Pancreas (tissue), 10 donors: ENCODE results near the gene GAD2. TPM values are rescaled to one million over a fixed set of nuclear protein-coding genes. Genes with fewer than 3 reads are reported as not detected.

ENCODE experiments used
- ATAC-seq, 4 donors: fragments of 200-7000 bp; cut with Tn5 transposase; one replicate each; pipeline versions ENCODE4 v1.8.0 to v1.9.1; 2020; ENCODE audit warnings: mild to moderate bottlenecking in 4 of 4, moderate library complexity in 4 of 4
- DNase-seq, 6 donors: peaks; one replicate each; pipeline ENCODE4 v3.0.0-alpha.2; 2020
- FAIRE-seq: peaks from 2 replicates; lab custom pipeline; 2012; peaks lifted over from hg19 to GRCh38; lab: Jason Lieb, UNC
- H3K27ac ChIP-seq, 4 donors: fragments of 200-600 bp; sonication (generic); 1 replicate in 3 of 4; 2 replicates in 1 of 4; pipeline versions ENCODE4 v1.5.0 to v1.8.0; 2020
- H3K27me3 ChIP-seq, 4 donors: fragments of 200-600 bp; one replicate each; pipeline ENCODE4 v1.8.0; 2021
- H3K36me3 ChIP-seq, 3 donors: fragments of 200-600 bp; sonication (generic) in 1 of 3; one replicate each; pipeline versions ENCODE4 v1.5.0 to v1.8.0; 2020 to 2021
- H3K4me1 ChIP-seq, 3 donors: fragments of 200-600 bp; one replicate each; pipeline ENCODE4 v1.8.0; 2021
- H3K4me3 ChIP-seq, 4 donors: fragments of 200-600 bp; sonication (generic) in 2 of 4; one replicate each; pipeline versions ENCODE4 v1.5.0 to v1.8.0; 2020 to 2021
- H3K9me3 ChIP-seq, 4 donors: fragments of 200-600 bp; one replicate each; pipeline ENCODE4 v1.8.0; 2021
- CTCF ChIP-seq, 4 donors: fragments of 200-600 bp; sonication (generic) in 3 of 4; IDR thresholded peaks; one replicate each; pipeline versions ENCODE4 v1.5.0 to v1.8.0; 2021; ENCODE audit warnings: antibody characterized with exemption in 4 of 4
- WGBS, 2 donors: extraction: QIAGEN DNeasy Blood & Tissue Kit; methylation state at CpG; one replicate each; pipeline ENCODE4 v1.1.7; 2013; 5-methylcytosine and 5-hydroxymethylcytosine counted together
- intact Hi-C, 3 donors: fragments of 100-400 bp; cut with DNase I; formaldehyde crosslinking; loops; one replicate each; pipeline versions ENCODE4 v1.11.1 to v1.14.2; 2022
- polyA plus RNA-seq, 2 donors: library from polyadenylated mRNA; stranded (reverse); fragments of 200-250 nt; gene quantifications; one replicate each; pipeline ENCODE4 v1.2.3, GENCODE V29; 2013
- total RNA-seq, 6 donors: library from RNA; stranded (reverse); fragmentation: NEBNext Ultra II Directional in 4 of 6; extraction: Animal tissue kit (Norgen Biotek cat#: 25700) in 4 of 6; gene quantifications; one replicate each; pipeline versions ENCODE4 v1.2.1 to v1.2.4, GENCODE V29; 2021 to 2023
- donor health status: healthy with polysubstance abuse.
- donor health status: DM: no; HTN: no; CAD: no; lungs with moderate emphysema.
- donor health status: DM: no; HTN: no; CAD: no.
- donor health status: control.
- donor health status: control.
- donor health status: Bipolar disorder and iron deficiency.
- donor health status: DM: yes; HTN: yes; CAD: no.
- donor health status: DM: no; HTN: no; CAD: no.
- donor health status: DM: no; HTN: no; CAD: no.
- donor health status: DM: yes; HTN: yes; CAD: no.

The GAD2 gene
- total and polyA plus RNA-seq, 8 donors, result 1.9 to 64.7 (median 8.6) TPM

GRCh38 chr10:26194275-26194674 is 22.3 kb upstream of the GAD2 start:
- 42 to 70% methylated on average over 5 of the region's 5 CpGs for WGBS, 2 donors
- no peak for ATAC-seq

GRCh38 chr10:26197248-26197647 is 19.3 kb upstream of the GAD2 start:
- WGBS, 2 donors, result 76 to 92% methylated on average over 2 of the region's 2 CpGs
- FAIRE-seq, result no peak
- no peak overlapping the region for H3K27ac ChIP-seq
- H3K36me3 ChIP-seq, result no peaks in the 10 kb centered on the region
- intact Hi-C loops, result no loop called here
- no peaks in the 10 kb centered on the region for H3K9me3 ChIP-seq
- TF ChIP-seq CTCF (IDR thresholded peaks at IDR 0.05), result no peak
- no peaks in the 10 kb centered on the region for H3K4me1 ChIP-seq
- ATAC-seq, result no peak
- no peaks in the 10 kb centered on the region for H3K27me3 ChIP-seq
- no peak overlapping the region for H3K4me3 ChIP-seq
- DNase-seq, result no peak

More at GRCh38 chr10:26194275-26194674, 22.3 kb upstream of the GAD2 start:
- no peaks in the 10 kb centered on the region for H3K27me3 ChIP-seq
- H3K36me3 ChIP-seq, result no peaks in the 10 kb centered on the region
- no peak for FAIRE-seq
- intact Hi-C loops, result no loop called here
- no peak for DNase-seq
- no peak overlapping the region for H3K4me3 ChIP-seq
- no peaks in the 10 kb centered on the region for H3K4me1 ChIP-seq
- H3K9me3 ChIP-seq, result no peaks in the 10 kb centered on the region
- no peak for TF ChIP-seq CTCF (IDR thresholded peaks at IDR 0.05)
- no peak overlapping the region for H3K27ac ChIP-seq

- H3K27ac ChIP-seq, result no peak overlapping the region
- no peaks in the 10 kb centered on the region for H3K9me3 ChIP-seq
- no peak overlapping the region for H3K4me3 ChIP-seq
- no peaks in the 10 kb centered on the region for H3K27me3 ChIP-seq
- no peaks in the 10 kb centered on the region for H3K4me1 ChIP-seq
- 75 to 82% methylated on average over 9 of the region's 9 CpGs for WGBS, 2 donors
- H3K36me3 ChIP-seq, result no peaks in the 10 kb centered on the region
- intact Hi-C loops, result no loop called here
- DNase-seq (no peak), FAIRE-seq (no peak), ATAC-seq (no peak)
- TF ChIP-seq CTCF (IDR thresholded peaks at IDR 0.05), result no peak
These were observed 18.5 kb upstream of the GAD2 start for GRCh38 chr10:26198119-26198518.

GRCh38 chr10:26199841-26200240 is 16.7 kb upstream of the GAD2 start:
- no peak for FAIRE-seq
- intact Hi-C loops, result no loop called here
- Histone ChIP-seq H3K4me1 (no peaks in the 10 kb centered on the region), H3K27me3 (no peaks in the 10 kb centered on the region), H3K4me3 (no peak overlapping the region), H3K36me3 (no peaks in the 10 kb centered on the region), H3K9me3 (no peaks in the 10 kb centered on the region), H3K27ac (no peak overlapping the region)
- DNase-seq, result no peak
- no peak for TF ChIP-seq CTCF (IDR thresholded peaks at IDR 0.05)
- ATAC-seq, result no peak
- WGBS, 2 donors, result 43 to 48% methylated on average over 4 of the region's 4 CpGs

GRCh38 chr10:26205223-26205622 is 11.4 kb upstream of the GAD2 start:
- 67 to 83% methylated on average over 2 of the region's 2 CpGs for WGBS, 2 donors
- no peaks in the 10 kb centered on the region for H3K4me1 ChIP-seq
- no peak overlapping the region for H3K4me3 ChIP-seq
- no peaks in the 10 kb centered on the region for H3K36me3 ChIP-seq
- intact Hi-C loops, result no loop called here
- DNase-seq (no peak), FAIRE-seq (no peak), ATAC-seq (no peak)
- no peaks in the 10 kb centered on the region for H3K9me3 ChIP-seq
- no peak for TF ChIP-seq CTCF (IDR thresholded peaks at IDR 0.05)
- no peaks in the 10 kb centered on the region for H3K27me3 ChIP-seq
- no peak overlapping the region for H3K27ac ChIP-seq
